HG02943 (cell line): ENCODE results near the gene GPR55.
"Not testable (repeated sequence)": the region's sequence is repeated elsewhere in the genome, so short reads cannot be mapped to it uniquely, and the experiment has no call there.

Experiments
- ATAC-seq: cut with Tn5 transposase; IDR thresholded peaks from one replicate; pipeline ENCODE4 v1.9.1; 2021; ENCODE audit warnings: mild to moderate bottlenecking, low read depth, moderate library complexity; ENCODE audit not compliant: unreplicated experiment

Gene GPR55

DNA sequence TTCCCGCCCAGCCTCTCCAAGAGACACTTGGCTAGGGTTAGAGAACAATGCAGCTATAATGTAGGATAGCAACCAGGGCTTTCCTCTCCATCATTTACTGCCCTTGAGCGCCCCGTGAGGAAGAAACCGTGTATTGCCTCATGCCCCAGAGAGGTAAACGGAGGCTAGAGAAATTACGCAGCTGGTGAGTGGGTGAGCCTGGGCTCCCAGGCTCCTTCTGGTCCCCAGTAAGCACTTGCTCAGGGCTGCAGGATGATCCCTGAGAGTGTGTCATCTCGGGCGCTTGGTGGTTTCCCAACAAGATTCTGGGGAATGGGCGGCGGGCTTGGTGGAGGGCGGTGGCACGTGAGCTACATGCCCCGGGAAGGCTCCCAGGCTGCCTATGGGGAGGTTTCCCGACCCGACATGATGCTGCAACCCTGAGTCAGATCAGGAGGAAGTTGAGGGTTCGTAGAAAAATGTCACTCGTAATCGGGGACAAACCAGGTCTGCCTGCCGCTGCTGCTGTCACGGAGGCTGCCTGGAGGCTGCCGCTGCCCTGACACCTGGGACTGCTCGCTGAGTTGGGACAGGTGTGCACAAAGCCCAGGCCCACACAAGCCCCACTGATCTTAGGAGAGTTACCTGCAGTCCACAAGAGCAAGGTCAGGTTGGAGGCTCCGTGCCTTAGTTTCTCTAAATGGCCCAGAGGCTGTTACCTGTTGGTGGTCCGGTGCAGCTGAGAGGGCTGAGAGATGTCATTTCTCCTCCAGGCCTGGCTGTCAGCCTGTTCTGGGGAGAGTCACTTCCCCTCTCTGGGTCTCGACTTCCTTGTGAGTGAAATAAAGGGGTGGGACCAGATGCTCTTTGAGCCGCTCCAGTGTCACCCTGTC lies at the start of gene GPR55:
Gene GPR55 (minus strand): TSS at position 773 of the 872 bp plus-strand sequence. CDS start 14,280 bp downstream, outside the sequence.
- ATAC-seq, result no peak

GRCh38 chr2:230974096-230974913 lies 49.3 kb upstream of the GPR55 start:
- peak; percentile 80 for ATAC-seq

GRCh38 chr2:230972046-230972445 lies 47.0 kb upstream of the GPR55 start:
- ATAC-seq, result no peak

GRCh38 chr2:230969659-230970015 lies 44.6 kb upstream of the GPR55 start:
- no peak for ATAC-seq

DNA sequence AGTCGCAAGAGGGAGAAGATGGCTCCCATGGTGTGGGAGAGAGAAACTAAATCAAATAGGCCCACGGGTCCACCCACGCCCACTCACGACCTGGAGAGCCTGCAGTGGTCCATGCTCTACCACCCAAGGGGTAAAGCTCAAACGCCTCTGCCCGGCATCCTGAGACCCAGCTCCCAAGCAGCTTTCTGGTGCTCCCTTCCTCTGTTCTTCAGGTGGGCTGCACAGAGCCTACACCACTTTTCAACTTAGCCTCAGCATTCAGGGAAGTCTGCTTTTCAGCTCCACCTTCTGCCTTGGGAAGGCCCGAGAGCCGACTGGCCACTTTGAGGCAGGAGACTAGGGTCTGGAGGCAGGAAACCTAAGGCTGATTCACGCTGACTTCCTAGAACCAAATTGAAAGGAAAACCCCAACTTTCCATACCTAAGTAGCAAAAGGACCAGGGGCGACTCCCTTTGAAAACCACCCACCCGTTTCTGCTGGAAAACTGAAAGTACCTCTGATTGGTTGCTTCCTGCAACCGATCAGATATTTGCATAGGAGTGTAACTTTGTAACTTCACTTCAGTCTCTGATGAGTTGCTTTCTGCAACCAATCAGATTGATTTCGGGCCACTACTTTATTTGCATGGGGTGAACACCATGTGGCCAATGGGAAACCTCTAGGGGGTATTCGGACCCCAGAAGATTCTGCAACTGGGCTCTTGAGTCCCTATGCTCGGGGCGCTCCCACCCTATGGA lies 44.0 kb upstream of the GPR55 start:
- ATAC-seq, result no peak

GRCh38 chr2:230968314-230968713 lies 43.3 kb upstream of the GPR55 start:
- ATAC-seq, result not testable (repeated sequence)

GRCh38 chr2:230967113-230967512 lies 42.1 kb upstream of the GPR55 start:
- no peak for ATAC-seq

GRCh38 chr2:230964136-230964730 lies 39.2 kb upstream of the GPR55 start:
- no peak for ATAC-seq

- no peak for ATAC-seq
Measured at GRCh38 chr2:230961091-230961491, 36.0 kb upstream of the GPR55 start.

DNA sequence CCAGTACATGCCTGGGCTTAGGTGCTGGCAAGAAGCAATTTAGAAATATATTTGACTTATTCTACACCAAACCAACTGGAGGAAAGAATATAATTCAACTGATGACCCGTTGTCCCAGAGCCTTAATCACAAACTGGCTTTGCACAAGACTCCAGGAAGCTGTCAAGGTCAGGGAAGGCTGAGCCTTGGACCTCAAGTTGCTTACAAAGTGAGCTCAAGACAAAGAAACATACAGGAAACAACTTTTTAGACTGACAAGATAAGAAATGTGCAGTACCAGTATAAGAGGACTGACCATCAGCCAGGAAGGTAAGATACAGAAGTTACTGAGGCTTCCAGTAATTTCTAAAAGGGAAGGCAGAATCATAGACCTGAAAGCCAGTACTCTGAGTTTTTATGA lies 35.0 kb upstream of the GPR55 start:
- no peak for ATAC-seq

GRCh38 chr2:230958820-230959756 lies 34.0 kb upstream of the GPR55 start:
- no peak for ATAC-seq

DNA sequence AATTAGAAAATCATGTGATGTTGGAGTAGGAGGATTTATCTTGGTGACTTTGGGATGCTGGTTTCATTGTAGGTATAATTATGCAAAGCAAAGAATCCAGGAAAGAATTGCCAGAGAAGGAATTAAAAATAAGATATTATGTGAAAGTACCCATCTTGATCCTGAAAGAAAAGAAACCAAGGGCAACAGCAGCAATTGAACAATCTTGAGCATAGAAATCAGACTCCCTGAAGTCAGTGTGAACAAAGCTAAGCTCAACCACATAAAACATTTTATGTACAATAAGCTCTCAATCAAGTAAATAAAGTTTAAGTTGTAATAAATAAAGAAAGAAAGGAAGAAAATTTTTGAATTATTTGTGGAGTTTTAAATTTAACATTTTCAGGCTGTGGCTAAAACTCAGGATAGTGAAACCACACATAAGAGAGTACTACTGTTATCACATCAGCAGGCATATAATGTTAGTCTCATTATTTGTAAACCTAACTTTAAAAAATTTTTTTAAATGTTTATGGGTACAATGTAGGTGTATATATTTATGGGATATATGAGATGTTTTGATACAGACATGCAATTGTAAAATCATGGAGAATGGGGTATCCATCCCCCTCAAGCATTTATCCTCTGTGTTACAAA lies 32.8 kb upstream of the GPR55 start:
- ATAC-seq, result no peak

GRCh38 chr2:230956827-230957755 lies 32.0 kb upstream of the GPR55 start:
- peak; percentile 64 for ATAC-seq

- no peak for ATAC-seq
Measured at GRCh38 chr2:230955163-230955737, 30.2 kb upstream of the GPR55 start.

DNA sequence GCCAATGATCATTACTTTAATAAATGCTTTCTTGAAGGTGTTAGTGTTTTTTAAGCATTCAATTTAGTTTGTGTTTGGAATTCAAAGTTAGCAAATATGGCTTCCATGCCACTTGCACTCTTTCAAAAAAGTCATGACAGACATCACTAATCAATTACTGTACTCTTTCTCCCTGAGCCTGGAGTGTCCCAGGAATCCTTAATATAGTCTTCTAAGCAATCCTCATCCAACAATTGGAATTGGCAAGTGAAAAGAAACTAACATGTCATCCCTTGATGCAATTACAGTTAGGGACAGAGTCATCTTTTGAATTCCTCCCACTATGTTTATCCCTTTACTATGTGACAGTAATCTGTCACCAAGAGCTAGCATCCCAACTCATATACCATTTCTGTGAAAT lies 29.7 kb upstream of the GPR55 start:
- no peak for ATAC-seq

DNA sequence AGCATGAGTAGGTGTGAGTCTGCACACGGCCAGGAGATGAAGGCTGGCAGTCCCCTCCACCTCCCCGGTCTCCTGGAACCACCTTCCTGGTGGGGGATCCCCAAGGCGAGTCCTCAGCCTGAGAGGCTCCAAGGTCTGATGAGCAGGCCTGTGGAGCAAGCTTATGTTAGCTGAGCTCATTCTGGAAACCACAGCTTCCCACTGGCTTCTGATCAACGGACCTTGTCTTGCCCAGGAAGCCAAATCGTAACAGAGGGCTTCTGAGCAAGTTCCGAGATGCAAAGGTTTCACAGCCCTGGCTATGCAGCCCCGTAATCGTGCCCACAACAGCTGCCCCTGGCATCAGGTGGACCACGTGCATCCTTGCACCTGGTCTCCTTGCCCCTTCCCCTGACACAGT lies 28.8 kb upstream of the GPR55 start:
- ATAC-seq, result no peak

- ATAC-seq, result no peak
Measured at GRCh38 chr2:230952226-230952956, 27.3 kb upstream of the GPR55 start.
